ENCODE data around the gene FSCN2.
A peak's percentile ranks its signal among the peaks of the same experiment; 100 is the strongest.

- no peak for TF ChIP-seq CTCF (IDR thresholded peaks at IDR 0.05)
- TF ChIP-seq POLR2A (IDR thresholded peaks at IDR 0.05) = no peak
- TF ChIP-seq POLR2AphosphoS5 (IDR thresholded peaks at IDR 0.05; ENCODE audit: insufficient read depth in 1 of 2, low read depth in 1 of 2) = peak in 1 of 2 donors; percentile 2
Observed at GRCh38 chr17:81511554-81511803, 16.7 kb upstream of the FSCN2 start.
